Measurements from ENCODE around the gene MCTP2. TPM values are rescaled to one million over a fixed set of nuclear protein-coding genes. Genes with fewer than 3 reads are reported as not detected.

Gene MCTP2
- polyA plus RNA-seq, 3 donors, result 2.4 to 7.4 (median 7.3) TPM

- no peak overlapping the region for H3K4me2 ChIP-seq (replicated peaks; ENCODE audit: extremely low read depth, low read length, poor library complexity, severe bottlenecking)
- H4K20me1 ChIP-seq (ENCODE audit: insufficient read depth, low read length), result no peaks in the 10 kb centered on the region
- peaks cover 0 to 5% of the 10 kb centered on the region in 2 donors for H3K36me3 ChIP-seq (replicated peaks in 1 of 2; ENCODE audit: control insufficient read depth in 1 of 2, insufficient read depth in 2 of 2, low read length in 2 of 2)
- Mint-ChIP-seq H3K27me3 (ENCODE audit: low read depth in 3 of 3) (no peaks in the 10 kb centered on the region), H3K4me3 (no peak overlapping the region), H3K36me3 (peaks cover 35 to 56% of the 10 kb centered on the region in 2 donors), H3K9me3 (peaks cover 0 to 3% (median 0%) of the 10 kb centered on the region in 7 donors), H3K4me1 (peaks cover 25% of the 10 kb centered on the region), H3K27ac (peak overlapping the region in 2 of 7 donors; percentile 1 to 65)
- no peaks in the 10 kb centered on the region for H3K27me3 ChIP-seq (ENCODE audit: control insufficient read depth in 2 of 2, insufficient read depth in 2 of 2, low read length in 2 of 2)
- H3K27ac ChIP-seq (ENCODE audit: low read depth in 1 of 2, low read length in 2 of 2), result no peak overlapping the region
- no peak for TF ChIP-seq CTCF (IDR thresholded peaks at IDR 0.05)
- peaks cover 5% of the 10 kb centered on the region for H3K79me2 ChIP-seq (ENCODE audit: insufficient read depth, low read length)
- no peak overlapping the region for H3K9ac ChIP-seq (ENCODE audit: insufficient read depth, low read length, poor library complexity, severe bottlenecking)
- H2AFZ ChIP-seq (ENCODE audit: insufficient read depth, low read depth, low read length, poor library complexity, severe bottlenecking), result no peak overlapping the region
- H3K9me3 ChIP-seq (replicated peaks in 1 of 2; ENCODE audit: control insufficient read depth in 1 of 2, insufficient read depth in 1 of 2, low read length in 2 of 2), result no peaks in the 10 kb centered on the region
- H3K4me3 ChIP-seq (replicated peaks in 1 of 3; ENCODE audit: low read depth in 2 of 3, low read length in 3 of 3), result no peak overlapping the region
- DNase-seq, result no peak
- intact Hi-C loops (cut with micrococcal nuclease), result no loop called here
- peaks cover 14 to 21% of the 10 kb centered on the region in 2 donors for H3K4me1 ChIP-seq (ENCODE audit: control insufficient read depth in 1 of 2, insufficient read depth in 2 of 2, low read length in 2 of 2)
Measured at GRCh38 chr15:94300612-94301011, 69.3 kb downstream of the MCTP2 start.

GRCh38 chr15:94305133-94305532, 73.8 kb downstream of the MCTP2 start:
- Histone ChIP-seq H3K4me1 (ENCODE audit: control insufficient read depth in 1 of 2, insufficient read depth in 2 of 2, low read length in 2 of 2) (peaks cover 0 to 4% of the 10 kb centered on the region in 2 donors), H3K9me3 (replicated peaks in 1 of 2; ENCODE audit: control insufficient read depth in 1 of 2, insufficient read depth in 1 of 2, low read length in 2 of 2) (no peaks in the 10 kb centered on the region), H3K79me2 (ENCODE audit: insufficient read depth, low read length) (no peaks in the 10 kb centered on the region), H3K27ac (ENCODE audit: low read depth in 1 of 2, low read length in 2 of 2) (no peak overlapping the region), H3K27me3 (ENCODE audit: control insufficient read depth in 2 of 2, insufficient read depth in 2 of 2, low read length in 2 of 2) (no peaks in the 10 kb centered on the region), H3K9ac (ENCODE audit: insufficient read depth, low read length, poor library complexity, severe bottlenecking) (no peak overlapping the region), H4K20me1 (ENCODE audit: insufficient read depth, low read length) (no peaks in the 10 kb centered on the region), H3K4me3 (replicated peaks in 1 of 3; ENCODE audit: low read depth in 2 of 3, low read length in 3 of 3) (no peak overlapping the region), H3K36me3 (replicated peaks in 1 of 2; ENCODE audit: control insufficient read depth in 1 of 2, insufficient read depth in 2 of 2, low read length in 2 of 2) (peaks cover 0 to 5% of the 10 kb centered on the region in 2 donors), H3K4me2 (replicated peaks; ENCODE audit: extremely low read depth, low read length, poor library complexity, severe bottlenecking) (no peak overlapping the region), H2AFZ (ENCODE audit: insufficient read depth, low read depth, low read length, poor library complexity, severe bottlenecking) (no peak overlapping the region)
- H3K4me1 Mint-ChIP-seq, result peaks cover 7% of the 10 kb centered on the region
- DNase-seq, result no peak
- no peaks in the 10 kb centered on the region for H3K27me3 Mint-ChIP-seq (ENCODE audit: low read depth in 3 of 3)
- intact Hi-C loops (cut with micrococcal nuclease), result no loop called here
- peaks cover 42 to 67% of the 10 kb centered on the region in 2 donors for H3K36me3 Mint-ChIP-seq
- peaks cover 0 to 3% (median 0%) of the 10 kb centered on the region in 7 donors for H3K9me3 Mint-ChIP-seq
- TF ChIP-seq CTCF (IDR thresholded peaks at IDR 0.05), result no peak
- no peak overlapping the region for H3K4me3 Mint-ChIP-seq
- no CpG with 5 or more reads among the region's 4 CpGs for whole genome bisulfite sequencing (ENCODE audit: insufficient coverage)
- no peak overlapping the region for H3K27ac Mint-ChIP-seq

Measured in CD14-positive monocyte (primary cell).